Cardiac atrium fibroblast (primary cell): ENCODE measurements around the gene DECR2. TPM values are rescaled to one million over a fixed set of nuclear protein-coding genes. Genes with fewer than 3 reads are reported as not detected.

Source experiments
- total RNA-seq: library from RNA; depleted of rRNA; stranded (reverse); fragments of >200 nt; gene quantifications from 2 replicates; pipeline ENCODE4 v1.2.3, GENCODE V29; 2015

Gene DECR2, protein sequence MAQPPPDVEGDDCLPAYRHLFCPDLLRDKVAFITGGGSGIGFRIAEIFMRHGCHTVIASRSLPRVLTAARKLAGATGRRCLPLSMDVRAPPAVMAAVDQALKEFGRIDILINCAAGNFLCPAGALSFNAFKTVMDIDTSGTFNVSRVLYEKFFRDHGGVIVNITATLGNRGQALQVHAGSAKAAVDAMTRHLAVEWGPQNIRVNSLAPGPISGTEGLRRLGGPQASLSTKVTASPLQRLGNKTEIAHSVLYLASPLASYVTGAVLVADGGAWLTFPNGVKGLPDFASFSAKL
- total RNA-seq, result 9.6 and 16.8 TPM in 2 replicates

DNA sequence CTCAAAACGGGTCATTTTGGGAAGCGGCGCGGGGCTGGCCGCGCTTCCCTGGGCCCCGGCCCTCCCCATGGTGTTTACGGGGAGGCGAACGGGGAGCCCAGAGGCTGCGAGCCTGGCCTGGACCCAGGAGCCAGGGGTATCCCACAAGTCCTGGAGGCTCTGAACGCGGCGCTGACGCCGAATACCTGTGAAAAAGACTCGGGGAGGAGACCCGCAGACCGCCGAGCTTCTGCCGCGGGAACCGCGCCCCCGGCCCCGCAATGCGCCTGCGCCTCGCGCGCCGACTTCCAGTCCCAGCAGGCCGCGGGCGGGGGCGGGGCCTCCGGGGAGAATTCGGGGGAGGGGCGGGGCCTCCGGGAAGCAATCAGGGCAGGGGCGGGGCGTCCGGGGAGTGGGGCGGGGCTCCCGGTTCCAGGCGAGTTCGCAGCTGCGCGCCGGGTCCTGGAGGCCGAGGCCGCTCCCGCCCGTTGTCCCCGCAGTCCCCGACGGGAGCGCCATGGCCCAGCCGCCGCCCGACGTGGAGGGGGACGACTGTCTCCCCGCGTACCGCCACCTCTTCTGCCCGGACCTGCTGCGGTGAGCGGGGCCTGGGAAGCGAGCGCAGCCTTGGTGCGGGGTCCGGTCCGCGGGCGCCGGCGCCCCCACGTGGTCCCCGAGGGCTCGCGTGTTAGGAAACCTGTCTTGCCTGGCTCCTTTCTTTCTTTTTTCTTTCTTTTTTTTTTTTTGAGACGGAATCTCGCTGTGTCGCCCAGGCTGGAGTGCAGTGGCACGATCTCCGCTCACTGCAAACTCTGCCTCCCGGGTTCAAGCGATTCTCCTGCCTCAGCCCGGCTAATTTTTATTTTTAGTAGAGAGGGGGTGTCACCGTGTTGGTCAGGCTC is at the start of gene DECR2:
Gene DECR2, plus strand, starts transcription at position 418 of the 881 bp plus-strand sequence. Its CDS starts 79 bp downstream, at position 497.

DNA sequence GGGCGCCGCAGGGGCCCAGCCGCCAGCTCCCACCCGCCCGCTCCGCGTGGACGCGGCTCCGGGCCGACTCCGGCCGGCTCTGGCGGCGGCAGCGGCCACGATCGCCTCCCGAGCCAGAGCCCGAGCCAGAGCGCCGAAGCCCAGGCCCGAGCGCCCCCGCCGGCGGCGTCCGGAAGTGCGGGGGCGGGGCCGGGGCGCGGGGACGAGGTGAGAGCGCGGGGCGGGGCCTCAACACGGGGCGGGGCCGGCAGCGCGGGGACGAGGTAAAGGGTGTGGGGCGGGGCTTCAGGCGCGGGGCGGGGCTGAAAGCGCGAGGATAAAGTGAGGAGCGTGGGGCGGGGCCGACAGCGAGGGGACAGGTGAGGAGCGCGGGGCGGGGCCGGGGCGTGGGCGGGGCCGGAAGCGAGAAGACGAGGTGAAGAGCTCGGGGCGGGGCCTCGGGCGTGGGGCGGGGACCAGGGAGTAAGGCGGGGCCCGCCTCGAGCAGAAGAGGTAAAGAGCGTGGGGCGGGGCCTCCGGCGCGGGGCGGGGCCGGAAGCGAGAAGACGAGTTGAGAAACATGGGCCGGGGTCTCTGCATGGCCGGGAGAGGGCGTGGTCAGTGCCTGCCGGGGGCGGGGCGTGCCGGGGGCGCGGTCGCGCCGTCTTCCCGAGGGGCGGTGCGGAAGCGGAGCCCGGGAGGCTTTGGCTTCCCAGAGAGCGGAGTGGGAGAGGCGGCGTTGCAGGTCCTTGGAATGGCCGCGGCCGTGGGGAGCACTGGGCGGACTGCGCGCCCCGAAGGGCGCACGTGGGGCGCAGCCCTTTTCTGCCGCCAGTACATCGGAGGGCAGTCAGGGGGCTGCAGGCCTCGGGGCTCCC is 48.9 kb upstream of the DECR2 start, which contains the start of gene AXIN1:
Gene AXIN1, minus strand, starts transcription at position 177 of the 857 bp plus-strand sequence. CDS start 5,698 bp downstream, outside the sequence.

DNA sequence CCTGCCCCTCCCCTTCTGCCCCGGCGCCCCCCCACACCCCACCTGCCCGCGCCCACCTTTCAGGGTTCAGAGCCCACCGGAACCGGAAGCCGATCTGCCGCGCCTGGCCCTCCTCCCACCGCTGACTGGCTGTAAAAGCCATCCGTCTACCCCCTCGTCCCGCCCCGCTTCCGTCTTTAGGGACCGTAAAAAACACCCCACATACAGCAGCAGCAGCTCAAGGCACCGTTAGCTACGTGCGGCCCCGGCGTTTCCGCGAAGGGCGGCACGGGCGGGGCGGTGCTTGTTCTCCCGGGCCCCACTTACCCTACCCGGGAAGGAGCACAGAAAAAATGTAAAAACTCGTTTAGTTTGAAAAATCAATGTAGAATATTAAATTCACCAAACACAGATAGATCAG is 31.2 kb upstream of the DECR2 start, which contains the start of gene MRPL28:
Gene MRPL28, minus strand, starts transcription at position 96 of the 400 bp plus-strand sequence. CDS start 320 bp downstream, outside the sequence.

DNA sequence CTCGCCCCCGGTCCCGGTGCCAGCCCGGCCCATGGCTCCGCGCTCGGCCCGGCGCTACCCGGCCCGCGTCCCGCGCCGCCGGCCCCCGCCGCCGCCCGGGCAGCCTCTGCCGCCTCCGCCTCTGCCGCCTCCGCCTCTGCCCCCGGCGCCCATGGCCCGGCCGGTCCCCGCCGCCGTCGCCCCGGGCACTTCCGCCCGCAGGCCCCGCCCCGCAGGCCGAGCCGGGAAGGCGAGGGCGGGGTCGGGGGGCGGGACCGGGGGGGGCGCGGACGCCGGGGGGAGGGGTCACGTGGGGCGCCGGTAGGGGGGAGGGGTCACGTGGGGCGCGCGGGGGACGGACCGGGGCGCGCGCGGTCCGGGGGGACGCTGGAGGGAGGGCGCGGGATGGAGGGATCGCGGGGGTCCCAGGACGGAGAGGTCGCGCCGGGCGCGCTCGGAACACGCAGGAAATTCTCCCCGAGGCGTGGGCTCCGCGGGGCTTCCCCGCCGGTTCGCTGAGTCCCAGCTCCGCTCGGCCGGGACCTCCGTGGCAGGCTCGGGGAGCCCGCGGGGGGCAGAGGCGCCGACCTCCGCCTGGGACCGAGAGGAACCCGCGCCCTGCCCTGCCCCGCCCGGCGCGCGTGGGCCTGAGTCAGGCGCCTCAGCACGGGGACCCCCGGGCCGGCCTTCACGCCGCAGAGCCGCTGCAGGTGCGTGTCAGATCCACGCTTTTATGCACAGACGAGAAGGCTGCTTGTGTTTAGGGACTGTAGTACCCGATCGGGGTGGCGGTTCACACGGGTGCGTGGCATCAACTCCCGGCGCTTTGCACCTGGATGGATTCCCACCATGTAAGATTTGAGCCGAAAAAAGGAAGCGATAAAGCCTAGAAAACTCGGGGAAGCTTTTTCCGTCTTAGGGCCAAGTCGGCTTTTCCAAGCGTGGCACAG is 19.6 kb upstream of the DECR2 start, which contains the start of gene PGAP6:
Gene PGAP6, minus strand, starts transcription at position 190 of the 929 bp plus-strand sequence. Its CDS starts 157 bp downstream, at position 33.

DNA sequence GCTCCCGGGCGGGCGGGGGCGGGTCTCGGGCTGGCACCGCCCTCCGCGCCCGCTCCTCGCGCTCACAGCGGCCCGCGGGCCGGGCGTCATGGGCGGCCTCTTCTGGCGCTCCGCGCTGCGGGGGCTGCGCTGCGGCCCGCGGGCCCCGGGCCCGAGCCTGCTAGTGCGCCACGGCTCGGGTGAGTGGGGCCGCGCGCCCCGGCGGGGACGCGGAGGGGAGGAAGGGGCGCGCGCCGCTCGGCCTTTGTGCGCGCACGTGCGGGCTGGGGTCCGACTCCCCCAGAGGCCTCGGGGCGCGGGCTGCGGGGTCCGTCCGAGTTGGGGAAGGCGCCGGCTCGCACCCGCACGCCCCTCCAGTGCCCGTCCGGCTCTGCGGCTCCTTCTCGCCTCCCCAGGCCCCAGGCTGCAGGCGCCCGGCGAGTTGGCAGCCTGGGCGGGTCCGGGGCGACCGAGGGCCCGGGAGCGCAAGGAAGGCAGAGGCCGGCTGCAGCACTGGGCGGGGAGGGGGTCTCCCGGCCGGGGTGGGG is 4.5 kb upstream of the DECR2 start, which contains the start of gene NME4:
Gene NME4, plus strand, starts transcription at position 65 of the 527 bp plus-strand sequence. Its CDS starts 24 bp downstream, at position 89.

DNA sequence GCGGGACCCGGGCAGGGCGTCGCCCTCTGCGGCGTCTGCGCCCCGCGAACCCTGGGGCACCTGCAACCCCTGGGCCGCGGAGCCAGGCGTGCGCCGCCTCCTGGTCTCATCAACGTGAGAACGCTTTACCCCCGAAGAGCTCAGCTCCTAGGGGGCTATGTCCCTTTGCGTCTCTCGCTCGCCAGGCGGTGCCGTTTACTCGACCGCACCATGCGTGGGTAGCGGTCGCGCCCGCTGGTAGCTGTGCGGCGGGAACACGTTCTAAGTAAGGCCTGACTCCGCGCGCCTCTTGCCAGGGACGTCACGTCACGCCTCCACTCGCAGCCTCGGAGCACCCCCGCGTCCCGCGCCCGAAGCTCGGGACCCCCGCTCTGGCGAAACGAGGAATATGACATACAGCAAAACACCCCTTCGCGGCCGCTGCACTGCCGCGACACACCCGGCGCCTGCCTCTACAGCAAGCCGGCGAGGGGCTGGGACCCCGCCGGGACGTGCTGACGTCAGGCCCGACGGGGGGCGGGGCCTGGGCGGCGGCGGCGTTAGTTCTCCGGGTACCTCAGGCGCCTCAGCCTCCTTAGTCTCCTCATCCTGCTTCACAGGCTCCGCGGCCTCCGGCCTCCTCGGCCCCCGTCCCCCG is 23.5 kb downstream of the DECR2 start, which contains the start of gene RAB11FIP3:
Gene RAB11FIP3, plus strand, starts transcription at position 568 of the 637 bp plus-strand sequence. CDS start 358 bp downstream, outside the sequence.

Other genes with a start within 250 kb of the DECR2 start
- not detected in 2 replicates for gene HBZ, start 249.2 kb upstream of the DECR2 start, total RNA-seq
- not detected in 2 replicates for gene HBM, start 235.9 kb upstream of the DECR2 start, total RNA-seq
- gene HBA2, start 229.0 kb upstream of the DECR2 start, total RNA-seq, result not detected in 2 replicates
- 5.8 TPM in 1 of 2 replicates, not detected in the other for gene HBA1, start 225.2 kb upstream of the DECR2 start, total RNA-seq
- not detected in 2 replicates for gene HBQ1, start 221.4 kb upstream of the DECR2 start, total RNA-seq
- 29.8 and 30.0 TPM in 2 replicates for gene LUC7L, start 172.4 kb upstream of the DECR2 start, total RNA-seq
- 119 and 130 TPM in 2 replicates for gene FAM234A, start 167.1 kb upstream of the DECR2 start, total RNA-seq
- gene RGS11, start 125.9 kb upstream of the DECR2 start, total RNA-seq, result 4.9 and 5.2 TPM in 2 replicates
- gene ARHGDIG, start 121.3 kb upstream of the DECR2 start, total RNA-seq, result 2.2 and 2.3 TPM in 2 replicates
- 0.18 and 0.32 TPM in 2 replicates for gene PDIA2, start 118.7 kb upstream of the DECR2 start, total RNA-seq
- gene AXIN1, start 49.2 kb upstream of the DECR2 start, total RNA-seq, result 16.2 and 21.5 TPM in 2 replicates
- gene MRPL28, start 31.3 kb upstream of the DECR2 start, total RNA-seq, result 59.8 and 94.1 TPM in 2 replicates
- 40.1 and 47.3 TPM in 2 replicates for gene PGAP6, start 19.9 kb upstream of the DECR2 start, total RNA-seq
- 175 and 182 TPM in 2 replicates for gene NME4, start 4.7 kb upstream of the DECR2 start, total RNA-seq
- gene RAB11FIP3, start 23.8 kb downstream of the DECR2 start, total RNA-seq, result 32.1 and 33.0 TPM in 2 replicates
- gene CAPN15, start 125.8 kb downstream of the DECR2 start, total RNA-seq, result 32.9 and 43.7 TPM in 2 replicates
- gene PRR35, start 158.5 kb downstream of the DECR2 start, total RNA-seq, result not detected in 2 replicates
- 2.2 and 6.5 TPM in 2 replicates for gene NHLRC4, start 165.1 kb downstream of the DECR2 start, total RNA-seq
- gene PIGQ, start 168.1 kb downstream of the DECR2 start, total RNA-seq, result 22.4 and 30.7 TPM in 2 replicates
- 11.6 and 18.6 TPM in 2 replicates for gene RAB40C, start 188.2 kb downstream of the DECR2 start, total RNA-seq
- gene WFIKKN1, start 229.1 kb downstream of the DECR2 start, total RNA-seq, result under 0.01 TPM in 1 of 2 replicates, not detected in the other
- gene METTL26, start 234.4 kb downstream of the DECR2 start, total RNA-seq, result 119 and 170 TPM in 2 replicates
- 28.2 and 41.8 TPM in 2 replicates for gene MCRIP2, start 239.9 kb downstream of the DECR2 start, total RNA-seq
- gene WDR90, start 247.5 kb downstream of the DECR2 start, total RNA-seq, result 9.2 and 12.6 TPM in 2 replicates